Skeletal muscle satellite cell (primary cell): ENCODE data around the gene CHRDL2.

Experiments used
- H3K27me3 ChIP-seq: 2 replicates; pipeline ENCODE4 v1.7.0; 2013; ENCODE audit warnings: low read length; ENCODE audit not compliant: control insufficient read depth, insufficient read depth
- H3K36me3 ChIP-seq: 2 replicates; pipeline ENCODE4 v1.7.0; 2013; ENCODE audit warnings: mild to moderate bottlenecking, control low read depth, low read length; ENCODE audit not compliant: insufficient read depth
- H3K4me1 ChIP-seq: 2 replicates; pipeline ENCODE4 v1.7.0; 2013; ENCODE audit warnings: low read length; ENCODE audit not compliant: control insufficient read depth, insufficient read depth
- H3K4me2 ChIP-seq: 2 replicates; pipeline ENCODE4 v1.7.0; 2013; ENCODE audit warnings: mild to moderate bottlenecking, low read length
- H3K4me3 ChIP-seq: 2 replicates; pipeline ENCODE4 v1.7.0; 2013; ENCODE audit warnings: low read length
- H3K9ac ChIP-seq: 2 replicates; pipeline ENCODE4 v1.7.0; 2013; ENCODE audit warnings: mild to moderate bottlenecking, low read depth, low read length, moderate library complexity
- H3K9me3 ChIP-seq: replicated peaks from 2 replicates; pipeline ENCODE4 v1.7.0; 2013; ENCODE audit warnings: mild to moderate bottlenecking, control low read depth, low read length

CHRDL2 gene

GRCh38 chr11:74725701-74726100 lies 5.5 kb downstream of the CHRDL2 start:
- Histone ChIP-seq H3K36me3 (no peaks in the 10 kb centered on the region), H3K4me3 (no peak overlapping the region), H3K4me2 (no peak overlapping the region), H3K9me3 (no peaks in the 10 kb centered on the region), H3K4me1 (peaks cover 4% of the 10 kb centered on the region), H3K27me3 (peaks cover 80% of the 10 kb centered on the region), H3K9ac (no peak overlapping the region)

- Histone ChIP-seq H3K4me1 (peaks cover 6% of the 10 kb centered on the region), H3K9me3 (no peaks in the 10 kb centered on the region), H3K27me3 (peaks cover 68% of the 10 kb centered on the region), H3K36me3 (no peaks in the 10 kb centered on the region), H3K4me3 (no peak overlapping the region), H3K4me2 (no peak overlapping the region), H3K9ac (no peak overlapping the region)
Observed at GRCh38 chr11:74723511-74723910, 7.7 kb downstream of the CHRDL2 start.

- Histone ChIP-seq H3K36me3 (no peaks in the 10 kb centered on the region), H3K9ac (no peak overlapping the region), H3K4me1 (peaks cover 6% of the 10 kb centered on the region), H3K9me3 (no peaks in the 10 kb centered on the region), H3K27me3 (peaks cover 66% of the 10 kb centered on the region), H3K4me2 (no peak overlapping the region), H3K4me3 (no peak overlapping the region)
Observed at GRCh38 chr11:74721479-74721835, 9.8 kb downstream of the CHRDL2 start.

- Histone ChIP-seq H3K27me3 (peaks cover 61% of the 10 kb centered on the region), H3K4me1 (peaks cover 6% of the 10 kb centered on the region), H3K4me3 (no peak overlapping the region), H3K9me3 (no peaks in the 10 kb centered on the region), H3K4me2 (no peak overlapping the region), H3K9ac (no peak overlapping the region), H3K36me3 (no peaks in the 10 kb centered on the region)
Observed at GRCh38 chr11:74720596-74721478, 10.4 kb downstream of the CHRDL2 start.

GRCh38 chr11:74719011-74719410 lies 12.2 kb downstream of the CHRDL2 start:
- no peaks in the 10 kb centered on the region for H3K9me3 ChIP-seq
- no peak overlapping the region for H3K4me2 ChIP-seq
- H3K36me3 ChIP-seq = no peaks in the 10 kb centered on the region
- no peak overlapping the region for H3K9ac ChIP-seq
- peaks cover 46% of the 10 kb centered on the region for H3K27me3 ChIP-seq
- peaks cover 6% of the 10 kb centered on the region for H3K4me1 ChIP-seq
- H3K4me3 ChIP-seq = no peak overlapping the region

- no peaks in the 10 kb centered on the region for H3K9me3 ChIP-seq
- peaks cover 36% of the 10 kb centered on the region for H3K27me3 ChIP-seq
- H3K36me3 ChIP-seq = no peaks in the 10 kb centered on the region
- H3K4me2 ChIP-seq = no peak overlapping the region
- peaks cover 6% of the 10 kb centered on the region for H3K4me1 ChIP-seq
- H3K4me3 ChIP-seq = no peak overlapping the region
- H3K9ac ChIP-seq = no peak overlapping the region
Observed at GRCh38 chr11:74717221-74717969, 13.8 kb downstream of the CHRDL2 start.

GRCh38 chr11:74714904-74715303 lies 16.3 kb downstream of the CHRDL2 start:
- no peaks in the 10 kb centered on the region for H3K4me1 ChIP-seq
- H3K9me3 ChIP-seq = no peaks in the 10 kb centered on the region
- H3K4me3 ChIP-seq = no peak overlapping the region
- peaks cover 18% of the 10 kb centered on the region for H3K27me3 ChIP-seq
- H3K9ac ChIP-seq = no peak overlapping the region
- no peaks in the 10 kb centered on the region for H3K36me3 ChIP-seq
- no peak overlapping the region for H3K4me2 ChIP-seq

GRCh38 chr11:74713686-74714085 lies 17.5 kb downstream of the CHRDL2 start:
- H3K36me3 ChIP-seq = no peaks in the 10 kb centered on the region
- no peaks in the 10 kb centered on the region for H3K4me1 ChIP-seq
- H3K27me3 ChIP-seq = peaks cover 17% of the 10 kb centered on the region
- H3K9ac ChIP-seq = no peak overlapping the region
- H3K4me2 ChIP-seq = no peak overlapping the region
- no peaks in the 10 kb centered on the region for H3K9me3 ChIP-seq
- no peak overlapping the region for H3K4me3 ChIP-seq

GRCh38 chr11:74710281-74710938 lies 20.8 kb downstream of the CHRDL2 start:
- H3K4me2 ChIP-seq = no peak overlapping the region
- no peaks in the 10 kb centered on the region for H3K36me3 ChIP-seq
- H3K9me3 ChIP-seq = no peaks in the 10 kb centered on the region
- H3K27me3 ChIP-seq = peaks cover 7% of the 10 kb centered on the region
- H3K9ac ChIP-seq = no peak overlapping the region
- H3K4me3 ChIP-seq = no peak overlapping the region
- no peaks in the 10 kb centered on the region for H3K4me1 ChIP-seq

GRCh38 chr11:74709175-74709574 lies 22.1 kb downstream of the CHRDL2 start:
- peaks cover 7% of the 10 kb centered on the region for H3K27me3 ChIP-seq
- H3K4me1 ChIP-seq = no peaks in the 10 kb centered on the region
- H3K9ac ChIP-seq = no peak overlapping the region

GRCh38 chr11:74707602-74708510 lies 23.4 kb downstream of the CHRDL2 start:
- Histone ChIP-seq H3K36me3 (no peaks in the 10 kb centered on the region), H3K9me3 (no peaks in the 10 kb centered on the region), H3K4me3 (no peak overlapping the region), H3K4me1 (no peaks in the 10 kb centered on the region), H3K27me3 (no peaks in the 10 kb centered on the region), H3K9ac (no peak overlapping the region), H3K4me2 (no peak overlapping the region)

More at GRCh38 chr11:74709175-74709574, 22.1 kb downstream of the CHRDL2 start:
- Histone ChIP-seq H3K36me3 (no peaks in the 10 kb centered on the region), H3K9me3 (no peaks in the 10 kb centered on the region), H3K4me3 (no peak overlapping the region), H3K4me2 (no peak overlapping the region)
